Keratinocyte (primary cell): ENCODE results near the gene ZNF549. TPM values are rescaled to one million over a fixed set of nuclear protein-coding genes. Genes with fewer than 3 reads are reported as not detected.

Experiments
- DNase-seq: peaks from one replicate; pipeline ENCODE4 v3.0.0-alpha.2; 2011; ENCODE audit warnings: low read depth, missing footprints, low spot score
- FAIRE-seq: peaks from 2 replicates; lab custom pipeline; 2011; peaks lifted over from hg19 to GRCh38; lab: Jason Lieb, UNC
- H2AFZ ChIP-seq: 2 replicates; pipeline ENCODE4 v1.6.0; 2012; ENCODE audit warnings: low read length, control low read depth, inconsistent platforms; ENCODE audit not compliant: control insufficient read depth
- H3K27ac ChIP-seq: 2 replicates; pipeline ENCODE4 v1.5.1; 2011; ENCODE audit warnings: low read length; ENCODE audit not compliant: control insufficient read depth, insufficient read depth
- H3K27me3 ChIP-seq: 3 replicates; pipeline ENCODE4 v1.6.0; 2011; ENCODE audit warnings: low read length; ENCODE audit not compliant: control insufficient read depth, insufficient read depth; ENCODE audit errors: extremely low read depth
- H3K36me3 ChIP-seq, 2 experiments: 2 replicates in 1 of 2; 3 replicates in 1 of 2; pipeline ENCODE4 v1.5.1; 2011; ENCODE audit warnings: low read length in 2 of 2, mild to moderate bottlenecking in 1 of 2; ENCODE audit not compliant: control insufficient read depth in 2 of 2, insufficient read depth in 2 of 2; ENCODE audit errors: extremely low read depth in 1 of 2
- H3K4me1 ChIP-seq: 3 replicates; pipeline ENCODE4 v1.5.1; 2011; ENCODE audit warnings: low read length; ENCODE audit not compliant: control insufficient read depth, insufficient read depth; ENCODE audit errors: extremely low read depth
- H3K4me2 ChIP-seq: 3 replicates; pipeline ENCODE4 v1.6.0; 2011; ENCODE audit warnings: low read depth, low read length; ENCODE audit not compliant: control insufficient read depth, insufficient read depth; ENCODE audit errors: extremely low read depth
- H3K4me3 ChIP-seq, 3 experiments: fragments of 200-600 bp in 1 of 3; sonication (generic) in 1 of 3; 2 replicates in 2 of 3; 3 replicates in 1 of 3; pipeline ENCODE4 v1.5.1; 2011 to 2016; ENCODE audit warnings: low read length in 3 of 3, mild to moderate bottlenecking in 3 of 3, control low read depth in 2 of 3, inconsistent platforms in 1 of 3, low read depth in 1 of 3, mixed read lengths in 1 of 3, mixed run types in 1 of 3, moderate library complexity in 1 of 3; ENCODE audit not compliant: control insufficient read depth in 2 of 3, insufficient read depth in 2 of 3; ENCODE audit errors: extremely low read depth in 1 of 3
- H3K79me2 ChIP-seq: 2 replicates; pipeline ENCODE4 v1.6.0; 2012; ENCODE audit warnings: low read length; ENCODE audit not compliant: control insufficient read depth, insufficient read depth
- H3K9ac ChIP-seq: 3 replicates; pipeline ENCODE4 v1.6.0; 2011; ENCODE audit warnings: low read length; ENCODE audit not compliant: control insufficient read depth, insufficient read depth; ENCODE audit errors: extremely low read depth
- H3K9me1 ChIP-seq: 3 replicates; pipeline ENCODE4 v1.6.0; 2011; ENCODE audit warnings: low read length; ENCODE audit not compliant: control insufficient read depth, insufficient read depth; ENCODE audit errors: extremely low read depth
- H3K9me3 ChIP-seq: 2 replicates; pipeline ENCODE4 v1.5.1; 2012; ENCODE audit warnings: low read depth, low read length; ENCODE audit not compliant: control insufficient read depth
- H4K20me1 ChIP-seq: 3 replicates; pipeline ENCODE4 v1.6.0; 2011; ENCODE audit warnings: low read length; ENCODE audit not compliant: control insufficient read depth, insufficient read depth; ENCODE audit errors: extremely low read depth
- EZH2 ChIP-seq: IDR thresholded peaks from one replicate; pipeline ENCODE4 v1.6.1; 2012; ENCODE audit warnings: inconsistent platforms, mild to moderate bottlenecking, low read length, moderate library complexity
- dilution Hi-C: fragments of 300-500 bp; cut with MboI; formaldehyde crosslinking; loops from one replicate; pipeline ENCODE4 v1.7.0; 2020; ENCODE audit warnings: low sequenced_read_pairs; ENCODE audit not compliant: extremely low pct_ligation_motif_present
- polyA plus RNA-seq, 5 experiments: library from polyadenylated mRNA; depleted of rRNA in 3 of 5; stranded (reverse) in 3 of 5; stranded (forward) in 1 of 5; unstranded in 1 of 5; fragments of >200 nt; gene quantifications; 1 replicate in 1 of 5; 2 replicates in 3 of 5; 3 replicates in 1 of 5; pipeline versions ENCODE4 v1.2.1 to v1.2.3, GENCODE V29; 2011 to 2012; ENCODE audit warnings: missing spikeins in 2 of 5, low read depth in 1 of 5, low replicate concordance in 1 of 5
- TF ChIP-seq, protein P1 (sequence below), 3 experiments: IDR thresholded peaks in 1 of 3; conservative IDR thresholded peaks in 1 of 3; optimal IDR thresholded peaks in 1 of 3; 2 replicates in 2 of 3; 3 replicates in 1 of 3; pipeline versions ENCODE3 to v1.5.1; 2011; ENCODE audit warnings: low read length in 3 of 3, mild to moderate bottlenecking in 3 of 3, moderate library complexity in 2 of 3, control low read depth in 1 of 3, inconsistent platforms in 1 of 3; ENCODE audit not compliant: insufficient read depth in 2 of 3; ENCODE audit errors: extremely low read depth in 1 of 3

ZNF549 gene
- polyA plus RNA-seq, 1 donor (not counting 4 experiments of a cell fraction or from before 2014, with no cell fraction given) = 6.3 TPM

DNA sequence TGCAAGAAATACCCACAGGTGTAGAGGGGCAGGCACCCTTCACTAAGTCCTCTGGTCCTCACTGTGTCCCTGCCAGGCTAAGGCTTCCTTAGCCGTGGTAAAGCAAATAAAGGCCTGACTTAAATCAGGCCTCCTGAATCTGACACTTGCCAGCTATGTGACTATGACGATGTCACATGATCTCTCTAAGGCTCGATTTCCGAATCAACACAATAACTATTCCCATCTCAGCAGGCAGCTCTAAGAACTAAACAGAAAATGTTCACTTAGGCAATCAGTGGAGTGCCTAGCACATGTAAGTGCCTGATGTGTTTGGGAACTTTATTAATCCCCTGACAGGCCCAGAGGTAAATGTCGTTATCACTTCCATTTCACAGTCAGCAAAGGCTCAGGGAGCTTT is 30.5 kb downstream of the ZNF549 start:
- peak overlapping the region; percentile 94 for H3K4me2 ChIP-seq
- H4K20me1 ChIP-seq = no peaks in the 10 kb centered on the region
- H3K4me3 ChIP-seq = no peak overlapping the region
- DNase-seq (no peak), FAIRE-seq (no peak)
- dilution Hi-C loops = no loop called here
- TF ChIP-seq, protein P1, sequence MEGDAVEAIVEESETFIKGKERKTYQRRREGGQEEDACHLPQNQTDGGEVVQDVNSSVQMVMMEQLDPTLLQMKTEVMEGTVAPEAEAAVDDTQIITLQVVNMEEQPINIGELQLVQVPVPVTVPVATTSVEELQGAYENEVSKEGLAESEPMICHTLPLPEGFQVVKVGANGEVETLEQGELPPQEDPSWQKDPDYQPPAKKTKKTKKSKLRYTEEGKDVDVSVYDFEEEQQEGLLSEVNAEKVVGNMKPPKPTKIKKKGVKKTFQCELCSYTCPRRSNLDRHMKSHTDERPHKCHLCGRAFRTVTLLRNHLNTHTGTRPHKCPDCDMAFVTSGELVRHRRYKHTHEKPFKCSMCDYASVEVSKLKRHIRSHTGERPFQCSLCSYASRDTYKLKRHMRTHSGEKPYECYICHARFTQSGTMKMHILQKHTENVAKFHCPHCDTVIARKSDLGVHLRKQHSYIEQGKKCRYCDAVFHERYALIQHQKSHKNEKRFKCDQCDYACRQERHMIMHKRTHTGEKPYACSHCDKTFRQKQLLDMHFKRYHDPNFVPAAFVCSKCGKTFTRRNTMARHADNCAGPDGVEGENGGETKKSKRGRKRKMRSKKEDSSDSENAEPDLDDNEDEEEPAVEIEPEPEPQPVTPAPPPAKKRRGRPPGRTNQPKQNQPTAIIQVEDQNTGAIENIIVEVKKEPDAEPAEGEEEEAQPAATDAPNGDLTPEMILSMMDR (optimal IDR thresholded peaks at IDR 0.05 in 1 of 3, IDR thresholded peaks at IDR 0.05 in 1 of 3, conservative IDR thresholded peaks at IDR 0.05 in 1 of 3; ENCODE audit: extremely low read depth in 1 of 3, insufficient read depth in 2 of 3, low read length in 3 of 3) = no peak
- no peak for TF ChIP-seq EZH2
- H3K27ac ChIP-seq = no peak overlapping the region
- H3K4me1 ChIP-seq = peaks cover 16% of the 10 kb centered on the region
- no peak overlapping the region for H3K9ac ChIP-seq
- no peaks in the 10 kb centered on the region for H3K9me3 ChIP-seq
- no peaks in the 10 kb centered on the region for H3K9me1 ChIP-seq
- H2AFZ ChIP-seq = no peak overlapping the region
- H3K79me2 ChIP-seq = peaks cover 23% of the 10 kb centered on the region
- H3K27me3 ChIP-seq = no peaks in the 10 kb centered on the region
- peaks cover 14 to 25% of the 10 kb centered on the region in 2 experiments for H3K36me3 ChIP-seq

DNA sequence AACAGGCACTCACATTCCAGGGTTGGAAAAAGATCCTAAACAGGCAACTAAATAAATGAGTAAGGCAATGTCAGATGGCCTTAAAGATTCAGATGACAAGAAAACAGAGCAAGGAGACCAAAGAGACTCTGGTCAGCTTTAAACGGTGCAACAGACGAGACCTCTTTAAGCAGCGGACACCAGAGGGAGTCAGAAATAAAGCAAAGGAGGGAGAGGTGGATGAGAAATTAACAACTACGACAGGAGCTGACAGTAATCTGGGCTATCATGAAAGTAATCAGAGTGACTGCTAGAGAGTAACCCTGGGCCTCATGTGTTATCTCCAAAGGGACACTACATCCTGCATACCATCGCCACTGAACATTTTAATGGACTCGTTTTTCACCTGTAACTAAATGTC is 31.4 kb downstream of the ZNF549 start:
- Histone ChIP-seq H3K36me3 (peaks cover 10 to 19% of the 10 kb centered on the region in 2 experiments), H4K20me1 (no peaks in the 10 kb centered on the region), H2AFZ (peak overlapping the region; percentile 96), H3K4me2 (peak overlapping the region; percentile 94), H3K27me3 (no peaks in the 10 kb centered on the region), H3K9me3 (no peaks in the 10 kb centered on the region), H3K4me3 (peak overlapping the region; percentile 67 to 89 (median 69)), H3K9me1 (no peaks in the 10 kb centered on the region), H3K4me1 (peaks cover 16% of the 10 kb centered on the region), H3K9ac (peak overlapping the region; percentile 82), H3K27ac (no peak overlapping the region), H3K79me2 (peaks cover 23% of the 10 kb centered on the region)
- dilution Hi-C loops = no loop called here
- no peak for DNase-seq
- FAIRE-seq = peak; percentile 67
- no peak for TF ChIP-seq EZH2
- TF ChIP-seq, protein P1 (optimal IDR thresholded peaks at IDR 0.05 in 1 of 3, IDR thresholded peaks at IDR 0.05 in 1 of 3, conservative IDR thresholded peaks at IDR 0.05 in 1 of 3; ENCODE audit: extremely low read depth in 1 of 3, insufficient read depth in 2 of 3, low read length in 3 of 3) = peak in 1 of 3 experiments; percentile 10
